ENCODE data around the gene NUTM2G. TPM values are rescaled to one million over a fixed set of nuclear protein-coding genes. Genes with fewer than 3 reads are reported as not detected.
"Not testable (repeated sequence)": the region's sequence is repeated elsewhere in the genome, so short reads cannot be mapped to it uniquely, and the experiment has no call there.

NUTM2G gene, protein sequence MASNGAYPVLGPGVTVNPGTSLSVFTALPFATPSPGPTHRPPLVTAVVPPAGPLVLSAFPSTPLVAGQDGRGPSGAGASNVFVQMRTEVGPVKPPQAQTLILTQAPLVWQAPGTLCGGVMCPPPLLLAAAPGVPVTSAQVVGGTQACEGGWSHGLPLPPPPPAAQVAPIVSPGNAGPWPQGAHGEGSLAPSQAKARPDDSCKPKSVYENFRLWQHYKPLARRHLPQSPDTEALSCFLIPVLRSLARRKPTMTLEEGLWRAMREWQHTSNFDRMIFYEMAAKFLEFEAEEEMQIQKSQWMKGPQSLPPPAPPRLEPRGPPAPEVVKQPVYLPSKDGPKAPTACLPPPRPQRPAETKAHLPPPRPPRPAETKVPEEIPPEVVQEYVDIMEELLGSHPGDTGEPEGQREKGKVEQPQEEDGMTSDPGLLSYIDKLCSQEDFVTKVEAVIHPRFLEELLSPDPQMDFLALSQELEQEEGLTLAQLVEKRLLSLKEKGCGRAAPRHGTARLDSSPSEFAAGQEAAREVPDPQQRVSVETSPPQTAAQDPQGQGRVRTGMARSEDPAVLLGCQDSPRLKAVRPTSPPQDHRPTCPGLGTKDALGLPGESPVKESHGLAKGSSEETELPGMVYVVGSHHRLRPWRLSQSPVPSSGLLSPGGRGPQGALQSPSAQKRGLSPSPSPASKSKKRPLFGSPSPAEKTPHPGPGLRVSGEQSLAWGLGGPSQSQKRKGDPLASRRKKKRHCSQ
- total RNA-seq (not detected), polyA plus RNA-seq (not detected)
- long read RNA-seq, donor 1: 0 reads
- long read RNA-seq, donor 2: 0 reads

DNA sequence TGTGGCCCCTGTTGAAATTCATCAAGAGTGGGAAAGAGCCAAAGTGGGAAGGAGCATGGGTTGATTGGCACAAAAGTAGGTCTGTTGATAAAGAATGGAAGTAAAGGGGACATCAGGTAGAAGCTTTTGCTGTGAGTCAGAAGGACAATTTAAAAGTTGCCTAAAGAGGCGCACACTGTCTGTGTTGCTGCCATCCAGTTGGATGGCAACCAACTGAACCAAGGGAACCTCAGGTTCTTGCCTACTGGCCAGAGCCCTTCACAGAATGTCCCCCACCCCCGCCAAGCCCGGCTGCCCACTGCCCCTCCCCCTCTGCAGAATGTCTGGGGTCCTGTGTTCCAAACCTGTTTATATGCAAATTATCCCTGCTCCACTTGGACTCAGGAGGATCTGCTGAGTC, at the start of gene NUTM2G:
Gene NUTM2G, plus strand, starts transcription at position 301 of the 400 bp plus-strand sequence. CDS start 182 bp downstream, outside the sequence.
- DNase-seq; H3K27me3 ChIP-seq (replicated peaks in 1 of 7); H3K4me3 ChIP-seq; intact Hi-C loops (cut with DNase I; ENCODE audit: low total_unique reads); H3K27ac ChIP-seq; H3K9me3 ChIP-seq; H3K36me3 ChIP-seq; H3K4me1 ChIP-seq: not testable (repeated sequence)
- no CpG with 5 or more reads among the region's 3 CpGs for WGBS, 5 donors

DNA sequence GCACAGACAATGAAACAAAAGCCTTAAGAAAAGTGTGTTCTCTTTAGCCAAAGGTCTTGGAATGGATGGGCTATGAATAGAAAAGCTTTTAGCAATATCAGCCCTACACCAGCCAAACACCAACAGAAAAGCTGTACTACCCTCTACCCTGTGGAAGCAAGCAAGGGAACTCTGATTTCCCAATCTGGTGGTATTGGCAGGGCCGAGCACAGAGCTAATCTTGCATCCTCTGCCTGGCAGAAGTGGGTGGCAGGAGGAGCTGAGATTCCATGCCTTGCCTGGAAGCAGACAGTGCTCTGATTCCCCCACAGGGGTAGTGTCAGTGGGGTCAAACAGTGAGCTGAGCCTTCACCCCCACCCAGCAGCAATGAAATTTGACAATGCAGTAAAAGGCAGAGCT, 44.7 kb upstream of the NUTM2G start:
- 43 to 59% (median 56%) methylated on average over 1 of the region's 1 CpG for WGBS, 5 donors
- Histone ChIP-seq H3K4me1 (peaks cover 0 to 7% (median 0%) of the 10 kb centered on the region in 6 donors), H3K36me3 (no peaks in the 10 kb centered on the region), H3K27ac (no peak overlapping the region), H3K9me3 (peaks cover 0 to 6% (median 0%) of the 10 kb centered on the region in 8 donors), H3K4me3 (no peak overlapping the region), H3K27me3 (replicated peaks in 1 of 7) (peaks cover 0 to 9% (median 0%) of the 10 kb centered on the region in 7 donors)
- TF ChIP-seq POLR2A (IDR thresholded peaks at IDR 0.05) (no peak), POLR2AphosphoS5 (IDR thresholded peaks at IDR 0.05) (no peak)
- TF ChIP-seq, protein P1, sequence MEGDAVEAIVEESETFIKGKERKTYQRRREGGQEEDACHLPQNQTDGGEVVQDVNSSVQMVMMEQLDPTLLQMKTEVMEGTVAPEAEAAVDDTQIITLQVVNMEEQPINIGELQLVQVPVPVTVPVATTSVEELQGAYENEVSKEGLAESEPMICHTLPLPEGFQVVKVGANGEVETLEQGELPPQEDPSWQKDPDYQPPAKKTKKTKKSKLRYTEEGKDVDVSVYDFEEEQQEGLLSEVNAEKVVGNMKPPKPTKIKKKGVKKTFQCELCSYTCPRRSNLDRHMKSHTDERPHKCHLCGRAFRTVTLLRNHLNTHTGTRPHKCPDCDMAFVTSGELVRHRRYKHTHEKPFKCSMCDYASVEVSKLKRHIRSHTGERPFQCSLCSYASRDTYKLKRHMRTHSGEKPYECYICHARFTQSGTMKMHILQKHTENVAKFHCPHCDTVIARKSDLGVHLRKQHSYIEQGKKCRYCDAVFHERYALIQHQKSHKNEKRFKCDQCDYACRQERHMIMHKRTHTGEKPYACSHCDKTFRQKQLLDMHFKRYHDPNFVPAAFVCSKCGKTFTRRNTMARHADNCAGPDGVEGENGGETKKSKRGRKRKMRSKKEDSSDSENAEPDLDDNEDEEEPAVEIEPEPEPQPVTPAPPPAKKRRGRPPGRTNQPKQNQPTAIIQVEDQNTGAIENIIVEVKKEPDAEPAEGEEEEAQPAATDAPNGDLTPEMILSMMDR (IDR thresholded peaks at IDR 0.05 in 8 of 11, conservative IDR thresholded peaks at IDR 0.05 in 3 of 11): no peak
- DNase-seq: no peak
- intact Hi-C loops (cut with DNase I; ENCODE audit: low total_unique reads): no loop called here

DNA sequence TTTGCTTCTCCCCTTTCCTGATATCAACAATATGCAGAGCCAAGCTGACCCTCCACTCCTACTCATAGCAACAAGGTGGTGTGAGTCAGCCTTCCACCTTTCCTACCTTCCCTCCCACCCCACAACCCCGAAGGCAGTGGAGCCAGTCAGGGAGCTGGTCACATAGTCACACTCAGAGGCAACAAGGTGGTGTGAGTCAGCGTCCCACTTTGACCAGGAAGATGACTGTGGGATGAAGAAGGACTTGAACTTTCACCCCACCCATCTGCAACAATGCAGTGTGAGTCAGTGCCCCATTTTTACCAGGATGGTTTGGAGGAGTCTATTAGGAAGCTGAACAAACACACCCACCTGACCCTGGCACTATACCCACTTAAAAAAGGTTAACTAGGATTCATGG, 44.2 kb upstream of the NUTM2G start:
- H3K4me1 ChIP-seq: peaks cover 0 to 7% (median 0%) of the 10 kb centered on the region in 6 donors
- H3K9me3 ChIP-seq: peaks cover 0 to 6% (median 0%) of the 10 kb centered on the region in 8 donors
- H3K36me3 ChIP-seq: no peaks in the 10 kb centered on the region
- 54 to 94% (median 79%) methylated on average over 2 of the region's 2 CpGs for WGBS, 5 donors
- TF ChIP-seq, protein P1 (IDR thresholded peaks at IDR 0.05 in 8 of 11, conservative IDR thresholded peaks at IDR 0.05 in 3 of 11): no peak
- TF ChIP-seq POLR2A (IDR thresholded peaks at IDR 0.05) (no peak), POLR2AphosphoS5 (IDR thresholded peaks at IDR 0.05) (no peak)
- no peak overlapping the region for H3K4me3 ChIP-seq
- H3K27ac ChIP-seq: no peak overlapping the region
- intact Hi-C loops (cut with DNase I; ENCODE audit: low total_unique reads): no loop called here
- no peak for DNase-seq
- peaks cover 0 to 3% (median 0%) of the 10 kb centered on the region in 7 donors for H3K27me3 ChIP-seq (replicated peaks in 1 of 7)

DNA sequence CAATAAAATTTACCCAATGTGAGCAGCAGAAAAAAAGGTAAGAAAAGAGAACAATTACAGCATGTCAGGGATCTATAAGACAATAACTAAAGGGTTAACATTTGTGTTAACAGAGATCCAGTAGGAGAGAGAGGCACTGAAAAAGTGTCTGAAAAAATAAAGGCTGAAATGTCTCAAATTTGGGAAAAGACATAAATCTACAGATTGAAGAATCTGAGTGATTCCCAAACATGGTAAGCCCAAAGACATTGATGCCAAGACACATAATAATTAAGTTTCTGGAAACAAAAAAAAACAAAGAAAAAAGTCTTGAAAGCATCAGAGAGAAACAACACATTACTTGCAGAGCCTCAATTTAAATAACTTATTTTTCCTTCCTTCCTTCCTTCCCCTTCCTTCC, 43.2 kb upstream of the NUTM2G start:
- TF ChIP-seq POLR2AphosphoS5 (IDR thresholded peaks at IDR 0.05) (no peak), POLR2A (IDR thresholded peaks at IDR 0.05) (no peak)
- TF ChIP-seq, protein P1 (IDR thresholded peaks at IDR 0.05 in 8 of 11, conservative IDR thresholded peaks at IDR 0.05 in 3 of 11): no peak

More for the DNA sequence above, 43.2 kb upstream of the NUTM2G start:
- Histone ChIP-seq H3K4me1 (peaks cover 0 to 7% (median 0%) of the 10 kb centered on the region in 6 donors), H3K36me3 (peaks cover 0 to 7% (median 3%) of the 10 kb centered on the region in 6 donors), H3K9me3 (peaks cover 0 to 6% (median 0%) of the 10 kb centered on the region in 8 donors), H3K27me3 (replicated peaks in 1 of 7) (no peaks in the 10 kb centered on the region), H3K4me3 (no peak overlapping the region), H3K27ac (no peak overlapping the region)
- intact Hi-C loops (cut with DNase I; ENCODE audit: low total_unique reads): no loop called here
- no peak for DNase-seq
